ENCODE data around the gene G6PC1.
"Not testable (repeated sequence)": the region's sequence is repeated elsewhere in the genome, so short reads cannot be mapped to it uniquely, and the experiment has no call there.

G6PC1 gene
- long read RNA-seq, result 0 reads

DNA sequence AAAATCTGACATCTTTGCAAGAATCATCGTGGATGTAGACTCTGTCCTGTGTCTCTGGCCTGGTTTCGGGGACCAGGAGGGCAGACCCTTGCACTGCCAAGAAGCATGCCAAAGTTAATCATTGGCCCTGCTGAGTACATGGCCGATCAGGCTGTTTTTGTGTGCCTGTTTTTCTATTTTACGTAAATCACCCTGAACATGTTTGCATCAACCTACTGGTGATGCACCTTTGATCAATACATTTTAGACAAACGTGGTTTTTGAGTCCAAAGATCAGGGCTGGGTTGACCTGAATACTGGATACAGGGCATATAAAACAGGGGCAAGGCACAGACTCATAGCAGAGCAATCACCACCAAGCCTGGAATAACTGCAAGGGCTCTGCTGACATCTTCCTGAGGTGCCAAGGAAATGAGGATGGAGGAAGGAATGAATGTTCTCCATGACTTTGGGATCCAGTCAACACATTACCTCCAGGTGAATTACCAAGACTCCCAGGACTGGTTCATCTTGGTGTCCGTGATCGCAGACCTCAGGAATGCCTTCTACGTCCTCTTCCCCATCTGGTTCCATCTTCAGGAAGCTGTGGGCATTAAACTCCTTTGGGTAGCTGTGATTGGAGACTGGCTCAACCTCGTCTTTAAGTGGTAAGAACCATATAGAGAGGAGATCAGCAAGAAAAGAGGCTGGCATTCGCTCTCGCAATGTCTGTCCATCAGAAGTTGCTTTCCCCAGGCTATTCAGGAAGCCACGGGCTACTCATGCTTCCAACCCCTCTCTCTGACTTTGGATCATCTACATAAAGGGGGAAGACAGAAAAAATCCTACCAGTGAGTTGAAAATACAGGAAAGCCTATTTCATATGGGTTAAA, at the start of gene G6PC1:
TSS of gene G6PC1 (plus strand) at position 340 of the 872 bp plus-strand sequence. CDS start at position 418, 78 bp downstream.
- Histone ChIP-seq H3K27ac (replicated peaks) (no peak within 1 kb of the TSS), H3K27me3 (ENCODE audit: insufficient read depth, poor library complexity, severe bottlenecking) (no peaks in the 10 kb centered on the region), H3K4me3 (replicated peaks; ENCODE audit: insufficient read depth, low read length) (no peak within 1 kb of the TSS)
- TF ChIP-seq, protein P1, sequence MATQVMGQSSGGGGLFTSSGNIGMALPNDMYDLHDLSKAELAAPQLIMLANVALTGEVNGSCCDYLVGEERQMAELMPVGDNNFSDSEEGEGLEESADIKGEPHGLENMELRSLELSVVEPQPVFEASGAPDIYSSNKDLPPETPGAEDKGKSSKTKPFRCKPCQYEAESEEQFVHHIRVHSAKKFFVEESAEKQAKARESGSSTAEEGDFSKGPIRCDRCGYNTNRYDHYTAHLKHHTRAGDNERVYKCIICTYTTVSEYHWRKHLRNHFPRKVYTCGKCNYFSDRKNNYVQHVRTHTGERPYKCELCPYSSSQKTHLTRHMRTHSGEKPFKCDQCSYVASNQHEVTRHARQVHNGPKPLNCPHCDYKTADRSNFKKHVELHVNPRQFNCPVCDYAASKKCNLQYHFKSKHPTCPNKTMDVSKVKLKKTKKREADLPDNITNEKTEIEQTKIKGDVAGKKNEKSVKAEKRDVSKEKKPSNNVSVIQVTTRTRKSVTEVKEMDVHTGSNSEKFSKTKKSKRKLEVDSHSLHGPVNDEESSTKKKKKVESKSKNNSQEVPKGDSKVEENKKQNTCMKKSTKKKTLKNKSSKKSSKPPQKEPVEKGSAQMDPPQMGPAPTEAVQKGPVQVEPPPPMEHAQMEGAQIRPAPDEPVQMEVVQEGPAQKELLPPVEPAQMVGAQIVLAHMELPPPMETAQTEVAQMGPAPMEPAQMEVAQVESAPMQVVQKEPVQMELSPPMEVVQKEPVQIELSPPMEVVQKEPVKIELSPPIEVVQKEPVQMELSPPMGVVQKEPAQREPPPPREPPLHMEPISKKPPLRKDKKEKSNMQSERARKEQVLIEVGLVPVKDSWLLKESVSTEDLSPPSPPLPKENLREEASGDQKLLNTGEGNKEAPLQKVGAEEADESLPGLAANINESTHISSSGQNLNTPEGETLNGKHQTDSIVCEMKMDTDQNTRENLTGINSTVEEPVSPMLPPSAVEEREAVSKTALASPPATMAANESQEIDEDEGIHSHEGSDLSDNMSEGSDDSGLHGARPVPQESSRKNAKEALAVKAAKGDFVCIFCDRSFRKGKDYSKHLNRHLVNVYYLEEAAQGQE (IDR thresholded peaks at IDR 0.05; ENCODE audit: insufficient replicate concordance, low read depth), result no peak
- TF ChIP-seq POLR2AphosphoS5 (IDR thresholded peaks at IDR 0.05; ENCODE audit: low read depth) (no peak), GABPA (IDR thresholded peaks at IDR 0.05; ENCODE audit: low read depth) (no peak), SPI1 (IDR thresholded peaks at IDR 0.05; ENCODE audit: borderline replicate concordance, low read depth) (no peak)
- DNase-seq (ENCODE audit: low read depth in 1 of 2, low spot score in 1 of 2), result no peak

DNA sequence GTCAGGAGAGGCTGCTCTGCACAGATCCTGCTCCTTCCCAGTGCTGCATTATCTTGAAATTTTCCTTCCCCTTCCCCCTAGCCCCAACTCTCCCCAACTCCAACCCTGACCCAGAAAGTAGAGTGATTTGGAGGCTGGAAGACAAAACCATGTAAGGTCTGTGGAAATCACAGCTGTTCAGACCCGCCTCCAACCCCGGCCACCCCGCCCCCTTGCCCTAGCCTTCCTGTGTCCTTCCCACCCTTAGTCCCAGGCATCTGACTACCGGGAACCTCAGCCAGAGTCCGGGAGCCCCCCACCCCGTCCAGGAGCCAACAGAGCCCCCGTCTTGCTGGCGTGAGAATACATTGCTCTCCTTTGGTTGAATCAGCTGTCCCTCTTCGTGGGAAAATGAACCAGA, 49.6 kb upstream of the G6PC1 start, which contains the start of gene AOC3:
TSS of gene AOC3 (plus strand) at position 246 of the 400 bp plus-strand sequence. CDS start at position 391, 145 bp downstream.
- H3K27ac ChIP-seq (replicated peaks), result no peak within 1 kb of the TSS
- no peaks in the 10 kb centered on the region for H3K27me3 ChIP-seq (ENCODE audit: insufficient read depth, poor library complexity, severe bottlenecking)
- no peak for DNase-seq (ENCODE audit: low read depth in 1 of 2, low spot score in 1 of 2)
- TF ChIP-seq SPI1 (IDR thresholded peaks at IDR 0.05; ENCODE audit: borderline replicate concordance, low read depth) (no peak), POLR2AphosphoS5 (IDR thresholded peaks at IDR 0.05; ENCODE audit: low read depth) (no peak), GABPA (IDR thresholded peaks at IDR 0.05; ENCODE audit: low read depth) (no peak)
- TF ChIP-seq, protein P2, sequence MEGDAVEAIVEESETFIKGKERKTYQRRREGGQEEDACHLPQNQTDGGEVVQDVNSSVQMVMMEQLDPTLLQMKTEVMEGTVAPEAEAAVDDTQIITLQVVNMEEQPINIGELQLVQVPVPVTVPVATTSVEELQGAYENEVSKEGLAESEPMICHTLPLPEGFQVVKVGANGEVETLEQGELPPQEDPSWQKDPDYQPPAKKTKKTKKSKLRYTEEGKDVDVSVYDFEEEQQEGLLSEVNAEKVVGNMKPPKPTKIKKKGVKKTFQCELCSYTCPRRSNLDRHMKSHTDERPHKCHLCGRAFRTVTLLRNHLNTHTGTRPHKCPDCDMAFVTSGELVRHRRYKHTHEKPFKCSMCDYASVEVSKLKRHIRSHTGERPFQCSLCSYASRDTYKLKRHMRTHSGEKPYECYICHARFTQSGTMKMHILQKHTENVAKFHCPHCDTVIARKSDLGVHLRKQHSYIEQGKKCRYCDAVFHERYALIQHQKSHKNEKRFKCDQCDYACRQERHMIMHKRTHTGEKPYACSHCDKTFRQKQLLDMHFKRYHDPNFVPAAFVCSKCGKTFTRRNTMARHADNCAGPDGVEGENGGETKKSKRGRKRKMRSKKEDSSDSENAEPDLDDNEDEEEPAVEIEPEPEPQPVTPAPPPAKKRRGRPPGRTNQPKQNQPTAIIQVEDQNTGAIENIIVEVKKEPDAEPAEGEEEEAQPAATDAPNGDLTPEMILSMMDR (IDR thresholded peaks at IDR 0.05; ENCODE audit: insufficient read depth, low read length), result no peak
- TF ChIP-seq, protein P1 (IDR thresholded peaks at IDR 0.05; ENCODE audit: insufficient replicate concordance, low read depth), result no peak
- no peak within 1 kb of the TSS for H3K4me3 ChIP-seq (replicated peaks; ENCODE audit: insufficient read depth, low read length)

DNA sequence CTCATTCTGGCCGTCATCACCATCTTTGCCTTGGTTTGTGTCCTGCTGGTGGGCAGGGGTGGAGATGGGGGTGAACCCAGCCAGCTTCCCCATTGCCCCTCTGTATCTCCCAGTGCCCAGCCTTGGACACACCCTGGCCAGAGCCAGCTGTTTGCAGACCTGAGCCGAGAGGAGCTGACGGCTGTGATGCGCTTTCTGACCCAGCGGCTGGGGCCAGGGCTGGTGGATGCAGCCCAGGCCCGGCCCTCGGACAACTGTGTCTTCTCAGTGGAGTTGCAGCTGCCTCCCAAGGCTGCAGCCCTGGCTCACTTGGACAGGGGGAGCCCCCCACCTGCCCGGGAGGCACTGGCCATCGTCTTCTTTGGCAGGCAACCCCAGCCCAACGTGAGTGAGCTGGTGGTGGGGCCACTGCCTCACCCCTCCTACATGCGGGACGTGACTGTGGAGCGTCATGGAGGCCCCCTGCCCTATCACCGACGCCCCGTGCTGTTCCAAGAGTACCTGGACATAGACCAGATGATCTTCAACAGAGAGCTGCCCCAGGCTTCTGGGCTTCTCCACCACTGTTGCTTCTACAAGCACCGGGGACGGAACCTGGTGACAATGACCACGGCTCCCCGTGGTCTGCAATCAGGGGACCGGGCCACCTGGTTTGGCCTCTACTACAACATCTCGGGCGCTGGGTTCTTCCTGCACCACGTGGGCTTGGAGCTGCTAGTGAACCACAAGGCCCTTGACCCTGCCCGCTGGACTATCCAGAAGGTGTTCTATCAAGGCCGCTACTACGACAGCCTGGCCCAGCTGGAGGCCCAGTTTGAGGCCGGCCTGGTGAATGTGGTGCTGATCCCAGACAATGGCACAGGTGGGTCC, 49.0 kb upstream of the G6PC1 start:
- not testable (repeated sequence) for H3K27ac ChIP-seq (replicated peaks); H3K4me3 ChIP-seq (replicated peaks; ENCODE audit: insufficient read depth, low read length); DNase-seq (ENCODE audit: low read depth in 1 of 2, low spot score in 1 of 2); H3K27me3 ChIP-seq (ENCODE audit: insufficient read depth, poor library complexity, severe bottlenecking)

DNA sequence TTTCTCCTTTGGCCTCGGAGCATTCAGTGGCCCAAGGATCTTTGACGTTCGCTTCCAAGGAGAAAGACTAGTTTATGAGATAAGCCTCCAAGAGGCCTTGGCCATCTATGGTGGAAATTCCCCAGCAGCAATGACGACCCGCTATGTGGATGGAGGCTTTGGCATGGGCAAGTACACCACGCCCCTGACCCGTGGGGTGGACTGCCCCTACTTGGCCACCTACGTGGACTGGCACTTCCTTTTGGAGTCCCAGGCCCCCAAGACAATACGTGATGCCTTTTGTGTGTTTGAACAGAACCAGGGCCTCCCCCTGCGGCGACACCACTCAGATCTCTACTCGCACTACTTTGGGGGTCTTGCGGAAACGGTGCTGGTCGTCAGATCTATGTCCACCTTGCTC, 48.2 kb upstream of the G6PC1 start:
- Histone ChIP-seq H3K27ac (replicated peaks) (no peak overlapping the region), H3K4me3 (replicated peaks; ENCODE audit: insufficient read depth, low read length) (no peak overlapping the region), H3K27me3 (ENCODE audit: insufficient read depth, poor library complexity, severe bottlenecking) (no peaks in the 10 kb centered on the region)
- TF ChIP-seq POLR2AphosphoS5 (IDR thresholded peaks at IDR 0.05; ENCODE audit: low read depth) (no peak), GABPA (IDR thresholded peaks at IDR 0.05; ENCODE audit: low read depth) (no peak), SPI1 (IDR thresholded peaks at IDR 0.05; ENCODE audit: borderline replicate concordance, low read depth) (no peak)
- TF ChIP-seq, protein P2 (IDR thresholded peaks at IDR 0.05; ENCODE audit: insufficient read depth, low read length), result no peak
- TF ChIP-seq, protein P1 (IDR thresholded peaks at IDR 0.05; ENCODE audit: insufficient replicate concordance, low read depth), result no peak
- no peak for DNase-seq (ENCODE audit: low read depth in 1 of 2, low spot score in 1 of 2)

Data from HL-60 (cell line).